Heart left ventricle (tissue), 13 donors: ENCODE data around the gene HDLBP.

Source experiments
- POLR2A ChIP-seq, 2 donors: fragments of 450-650 bp; IDR thresholded peaks; one replicate each; pipeline ENCODE4 v1.6.1; 2017; ENCODE audit warnings: antibody characterized with exemption in 2 of 2, mild to moderate bottlenecking in 2 of 2, moderate library complexity in 2 of 2
- TF ChIP-seq, protein P1 (sequence below), 12 donors: fragments of 200-600 bp; sonication (generic) in 4 of 12; IDR thresholded peaks; one replicate each; pipeline versions ENCODE4 v1.5.0 to v1.8.0; 2018 to 2022; ENCODE audit warnings: antibody characterized with exemption in 12 of 12, mild to moderate bottlenecking in 5 of 12
- donor health status: ischemic (EF 13 %, LVEDD 7.1; RV severe dilation, severe dysfunction).
- donor health status: DM: no; HTN: yes; CAD: no.
- donor health status: DM: no; HTN: no; CAD: no.
- donor health status: ischemic (EF 25% LVEDD 6.9; RV normal size, moderate dysfunction).
- donor health status: ischemic (EF 25% LVEDD 5.7; RV mildly dilated, moderate dysfunction).
- donor health status: ischemic (EF 35%, LVEDD 5.7; RV mildly dilated, moderate dysfunction).
- donor health status: nonischemic (EF 11% LVEDD 7.7; RV severe dilation, severe dysfunction).
- donor health status: DM: yes; HTN: yes; CAD: no.
- donor health status: PGD.
- donor health status: ischemic (EF 29% LVEDD 5.4; RV normal size, mild dysfunction).
- donor health status: nonischemic (EF 23%, LVEDD 6.1; RV moderate dilation, normal function).

GRCh38 chr2:241182126-241182525 is 133.3 kb downstream of the HDLBP start:
- TF ChIP-seq, protein P1, sequence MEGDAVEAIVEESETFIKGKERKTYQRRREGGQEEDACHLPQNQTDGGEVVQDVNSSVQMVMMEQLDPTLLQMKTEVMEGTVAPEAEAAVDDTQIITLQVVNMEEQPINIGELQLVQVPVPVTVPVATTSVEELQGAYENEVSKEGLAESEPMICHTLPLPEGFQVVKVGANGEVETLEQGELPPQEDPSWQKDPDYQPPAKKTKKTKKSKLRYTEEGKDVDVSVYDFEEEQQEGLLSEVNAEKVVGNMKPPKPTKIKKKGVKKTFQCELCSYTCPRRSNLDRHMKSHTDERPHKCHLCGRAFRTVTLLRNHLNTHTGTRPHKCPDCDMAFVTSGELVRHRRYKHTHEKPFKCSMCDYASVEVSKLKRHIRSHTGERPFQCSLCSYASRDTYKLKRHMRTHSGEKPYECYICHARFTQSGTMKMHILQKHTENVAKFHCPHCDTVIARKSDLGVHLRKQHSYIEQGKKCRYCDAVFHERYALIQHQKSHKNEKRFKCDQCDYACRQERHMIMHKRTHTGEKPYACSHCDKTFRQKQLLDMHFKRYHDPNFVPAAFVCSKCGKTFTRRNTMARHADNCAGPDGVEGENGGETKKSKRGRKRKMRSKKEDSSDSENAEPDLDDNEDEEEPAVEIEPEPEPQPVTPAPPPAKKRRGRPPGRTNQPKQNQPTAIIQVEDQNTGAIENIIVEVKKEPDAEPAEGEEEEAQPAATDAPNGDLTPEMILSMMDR (IDR thresholded peaks at IDR 0.05): no peak
- TF ChIP-seq POLR2A (IDR thresholded peaks at IDR 0.05): no peak
